ENCODE measurements around the gene CPLX1. TPM values are rescaled to one million over a fixed set of nuclear protein-coding genes. Genes with fewer than 3 reads are reported as not detected.

The CPLX1 gene
- total RNA-seq, 1 experiment from 2014 or later, result 14.5 TPM

DNA sequence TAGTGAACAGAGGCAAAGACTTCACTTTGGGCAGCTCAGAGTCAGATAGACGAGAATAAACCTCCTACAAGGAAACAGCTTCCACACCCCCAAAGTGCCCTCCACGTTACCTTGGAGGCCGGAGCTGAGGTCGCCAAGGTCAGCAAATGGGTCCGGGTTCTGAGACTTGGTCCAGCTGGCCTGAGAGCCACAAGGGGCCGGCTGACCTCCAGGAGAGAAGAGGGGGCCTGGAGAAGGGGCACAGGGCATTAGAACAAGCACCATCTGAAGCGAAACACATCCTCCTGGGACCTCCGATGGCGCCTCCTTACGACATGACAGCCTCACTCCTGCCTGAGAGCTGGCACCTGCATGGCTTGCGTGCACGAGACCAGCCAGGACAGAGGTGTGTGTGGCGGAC lies 33.6 kb upstream of the CPLX1 start:
- no TSS peak for BruUV-seq (replicated peaks)
- RAD21 ChIA-PET (ENCODE audit: low non-redundant PET in 1 of 2, low total read pairs in 2 of 2, uncharacterized antibody in 2 of 2, unreplicated experiment in 2 of 2), result no interaction called here

More for the DNA sequence above, 33.6 kb upstream of the CPLX1 start:
- Histone ChIP-seq H2AFZ (ENCODE audit: low read depth, low read length, poor library complexity, severe bottlenecking) (no peak overlapping the region), H3K36me3 (ENCODE audit: control insufficient read depth in 1 of 2, insufficient read depth in 2 of 2, low read length in 2 of 2) (peaks cover 11 to 20% of the 10 kb centered on the region in 2 experiments), H3K4me2 (ENCODE audit: low read length) (no peak overlapping the region), H3K4me3 (replicated peaks in 1 of 2; ENCODE audit: low read depth in 1 of 2, low read length in 2 of 2) (no peak overlapping the region), H3K27ac (ENCODE audit: low read depth, low read length) (no peak overlapping the region), H4K20me1 (ENCODE audit: insufficient read depth) (no peaks in the 10 kb centered on the region), H3K9me2 (ENCODE audit: insufficient read depth) (no peaks in the 10 kb centered on the region), H3K9me3 (ENCODE audit: control insufficient read depth in 1 of 2, insufficient read depth in 1 of 2, low read depth in 1 of 2, low read length in 2 of 2) (no peaks in the 10 kb centered on the region), H3K79me2 (ENCODE audit: insufficient read depth, low read length) (no peaks in the 10 kb centered on the region), H3K27me3 (ENCODE audit: insufficient read depth, low read length) (no peaks in the 10 kb centered on the region), H3K9ac (ENCODE audit: low read length) (no peak overlapping the region), H3K4me1 (ENCODE audit: control insufficient read depth in 1 of 2, insufficient read depth in 2 of 2, low read length in 2 of 2) (no peaks in the 10 kb centered on the region)
- CTCF ChIA-PET, result interaction anchor here (0.6 kb wide), 1 partner anchor 777 kb away, joined by 4 read pairs; no protein-coding TSS in a partner anchor
- ATAC-seq (no peak), DNase-seq (ENCODE audit: low read depth, low spot score) (no peak)
- intact Hi-C loops (cut with micrococcal nuclease), result no loop called here
- POLR2A ChIA-PET, result no interaction called here
- TF ChIP-seq FOSL1 (IDR thresholded peaks at IDR 0.05; ENCODE audit: low read depth), result no peak
- TF ChIP-seq POLR2AphosphoS5 (IDR thresholded peaks at IDR 0.05; ENCODE audit: low read depth, low read length), result no peak
- TF ChIP-seq, protein P1, sequence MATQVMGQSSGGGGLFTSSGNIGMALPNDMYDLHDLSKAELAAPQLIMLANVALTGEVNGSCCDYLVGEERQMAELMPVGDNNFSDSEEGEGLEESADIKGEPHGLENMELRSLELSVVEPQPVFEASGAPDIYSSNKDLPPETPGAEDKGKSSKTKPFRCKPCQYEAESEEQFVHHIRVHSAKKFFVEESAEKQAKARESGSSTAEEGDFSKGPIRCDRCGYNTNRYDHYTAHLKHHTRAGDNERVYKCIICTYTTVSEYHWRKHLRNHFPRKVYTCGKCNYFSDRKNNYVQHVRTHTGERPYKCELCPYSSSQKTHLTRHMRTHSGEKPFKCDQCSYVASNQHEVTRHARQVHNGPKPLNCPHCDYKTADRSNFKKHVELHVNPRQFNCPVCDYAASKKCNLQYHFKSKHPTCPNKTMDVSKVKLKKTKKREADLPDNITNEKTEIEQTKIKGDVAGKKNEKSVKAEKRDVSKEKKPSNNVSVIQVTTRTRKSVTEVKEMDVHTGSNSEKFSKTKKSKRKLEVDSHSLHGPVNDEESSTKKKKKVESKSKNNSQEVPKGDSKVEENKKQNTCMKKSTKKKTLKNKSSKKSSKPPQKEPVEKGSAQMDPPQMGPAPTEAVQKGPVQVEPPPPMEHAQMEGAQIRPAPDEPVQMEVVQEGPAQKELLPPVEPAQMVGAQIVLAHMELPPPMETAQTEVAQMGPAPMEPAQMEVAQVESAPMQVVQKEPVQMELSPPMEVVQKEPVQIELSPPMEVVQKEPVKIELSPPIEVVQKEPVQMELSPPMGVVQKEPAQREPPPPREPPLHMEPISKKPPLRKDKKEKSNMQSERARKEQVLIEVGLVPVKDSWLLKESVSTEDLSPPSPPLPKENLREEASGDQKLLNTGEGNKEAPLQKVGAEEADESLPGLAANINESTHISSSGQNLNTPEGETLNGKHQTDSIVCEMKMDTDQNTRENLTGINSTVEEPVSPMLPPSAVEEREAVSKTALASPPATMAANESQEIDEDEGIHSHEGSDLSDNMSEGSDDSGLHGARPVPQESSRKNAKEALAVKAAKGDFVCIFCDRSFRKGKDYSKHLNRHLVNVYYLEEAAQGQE (IDR thresholded peaks at IDR 0.05; ENCODE audit: low read depth), result no peak
- TF ChIP-seq SIN3A (IDR thresholded peaks at IDR 0.05; ENCODE audit: low read depth), result no peak
- TF ChIP-seq, protein P2, sequence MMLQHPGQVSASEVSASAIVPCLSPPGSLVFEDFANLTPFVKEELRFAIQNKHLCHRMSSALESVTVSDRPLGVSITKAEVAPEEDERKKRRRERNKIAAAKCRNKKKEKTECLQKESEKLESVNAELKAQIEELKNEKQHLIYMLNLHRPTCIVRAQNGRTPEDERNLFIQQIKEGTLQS (IDR thresholded peaks at IDR 0.05), result no peak
- TF ChIP-seq EZH2phosphoT487 (IDR thresholded peaks at IDR 0.05; ENCODE audit: borderline replicate concordance), result no peak
- TF ChIP-seq CEBPB (IDR thresholded peaks at IDR 0.05; ENCODE audit: low read depth), result no peak
